MM.1S (cell line): ENCODE data around the gene MPP3.

Source experiments
- EZH2 ChIP-seq: fragments of 300-600 bp; sonication (generic); optimal IDR thresholded peaks from 2 replicates; pipeline ENCODE3; 2017; ENCODE audit warnings: low read depth, mild to moderate bottlenecking, antibody characterized with exemption, low read length, mixed read lengths
- EZH2phosphoT487 ChIP-seq: fragments of 300-600 bp; sonication (generic); IDR thresholded peaks from 2 replicates; pipeline ENCODE4 v1.6.1; 2018; ENCODE audit warnings: antibody characterized with exemption, low read length
- TF ChIP-seq, protein P1 (sequence below): fragments of 300-600 bp; sonication (generic); IDR thresholded peaks from 2 replicates; pipeline ENCODE4 v1.5.1; 2016; ENCODE audit warnings: antibody characterized with exemption, low read length, mixed read lengths

DNA sequence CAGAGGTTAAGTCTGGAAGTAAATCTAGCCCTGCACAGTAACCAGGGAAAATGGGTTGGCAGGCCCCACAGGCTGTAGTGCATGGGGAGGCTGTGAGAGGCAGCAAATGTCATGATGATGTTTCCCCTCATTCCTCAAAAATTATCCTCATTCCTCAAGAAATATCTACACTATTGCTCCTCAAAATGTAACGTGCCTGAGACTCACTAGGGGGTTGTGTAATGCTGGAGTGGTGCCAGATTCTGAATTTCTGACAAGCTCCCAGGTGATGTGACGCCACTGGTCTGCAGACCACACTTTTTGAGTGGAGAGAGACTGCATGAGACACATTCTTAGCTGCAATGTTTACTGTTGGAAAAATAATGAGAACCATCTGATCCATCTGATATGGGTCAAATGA is 1.2 kb upstream of the MPP3 start:
- TF ChIP-seq, protein P1, sequence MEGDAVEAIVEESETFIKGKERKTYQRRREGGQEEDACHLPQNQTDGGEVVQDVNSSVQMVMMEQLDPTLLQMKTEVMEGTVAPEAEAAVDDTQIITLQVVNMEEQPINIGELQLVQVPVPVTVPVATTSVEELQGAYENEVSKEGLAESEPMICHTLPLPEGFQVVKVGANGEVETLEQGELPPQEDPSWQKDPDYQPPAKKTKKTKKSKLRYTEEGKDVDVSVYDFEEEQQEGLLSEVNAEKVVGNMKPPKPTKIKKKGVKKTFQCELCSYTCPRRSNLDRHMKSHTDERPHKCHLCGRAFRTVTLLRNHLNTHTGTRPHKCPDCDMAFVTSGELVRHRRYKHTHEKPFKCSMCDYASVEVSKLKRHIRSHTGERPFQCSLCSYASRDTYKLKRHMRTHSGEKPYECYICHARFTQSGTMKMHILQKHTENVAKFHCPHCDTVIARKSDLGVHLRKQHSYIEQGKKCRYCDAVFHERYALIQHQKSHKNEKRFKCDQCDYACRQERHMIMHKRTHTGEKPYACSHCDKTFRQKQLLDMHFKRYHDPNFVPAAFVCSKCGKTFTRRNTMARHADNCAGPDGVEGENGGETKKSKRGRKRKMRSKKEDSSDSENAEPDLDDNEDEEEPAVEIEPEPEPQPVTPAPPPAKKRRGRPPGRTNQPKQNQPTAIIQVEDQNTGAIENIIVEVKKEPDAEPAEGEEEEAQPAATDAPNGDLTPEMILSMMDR = no peak
- TF ChIP-seq EZH2phosphoT487 = no peak
- TF ChIP-seq EZH2 = no peak
